ENCODE results near the gene TMEM140.
A peak's percentile ranks its signal among the peaks of the same experiment; 100 is the strongest.

TMEM140 gene

DNA sequence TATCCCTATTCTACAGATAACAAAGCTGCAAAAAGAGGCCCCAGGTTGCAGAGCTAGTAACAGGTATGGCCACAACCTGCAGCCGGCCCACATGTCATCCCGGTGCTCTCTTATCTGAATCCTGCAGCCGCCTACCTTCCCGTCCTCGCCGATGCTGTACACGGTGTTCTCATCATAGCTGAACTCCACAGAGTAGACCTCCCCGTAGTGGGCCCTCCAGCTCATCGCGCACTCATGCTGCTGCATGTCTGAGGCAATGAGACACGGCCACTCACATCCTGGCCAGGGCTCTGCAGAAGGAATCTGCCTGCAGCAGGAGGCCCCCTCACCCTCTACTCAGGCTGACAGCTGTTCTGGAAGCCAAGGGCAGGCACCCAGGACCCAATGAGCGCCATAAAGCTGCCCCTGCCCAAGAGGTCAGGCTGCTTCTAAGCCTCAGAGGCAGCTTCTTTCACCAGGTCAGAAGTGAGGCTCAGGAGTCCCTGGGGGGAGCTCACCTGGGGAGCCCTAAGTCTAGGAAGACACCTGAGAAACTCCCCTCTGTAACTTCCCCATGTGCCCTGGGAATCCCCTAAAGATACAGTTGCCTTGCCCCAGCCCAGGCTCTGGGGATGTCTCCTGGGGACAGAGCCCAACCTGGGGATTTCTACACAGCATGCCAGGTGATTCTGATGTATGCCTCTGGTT, 40.6 kb downstream of the TMEM140 start:
- no peak overlapping the region for H3K4me3 ChIP-seq (replicated peaks; ENCODE audit: low read depth, low read length)
- TF ChIP-seq, protein P1, sequence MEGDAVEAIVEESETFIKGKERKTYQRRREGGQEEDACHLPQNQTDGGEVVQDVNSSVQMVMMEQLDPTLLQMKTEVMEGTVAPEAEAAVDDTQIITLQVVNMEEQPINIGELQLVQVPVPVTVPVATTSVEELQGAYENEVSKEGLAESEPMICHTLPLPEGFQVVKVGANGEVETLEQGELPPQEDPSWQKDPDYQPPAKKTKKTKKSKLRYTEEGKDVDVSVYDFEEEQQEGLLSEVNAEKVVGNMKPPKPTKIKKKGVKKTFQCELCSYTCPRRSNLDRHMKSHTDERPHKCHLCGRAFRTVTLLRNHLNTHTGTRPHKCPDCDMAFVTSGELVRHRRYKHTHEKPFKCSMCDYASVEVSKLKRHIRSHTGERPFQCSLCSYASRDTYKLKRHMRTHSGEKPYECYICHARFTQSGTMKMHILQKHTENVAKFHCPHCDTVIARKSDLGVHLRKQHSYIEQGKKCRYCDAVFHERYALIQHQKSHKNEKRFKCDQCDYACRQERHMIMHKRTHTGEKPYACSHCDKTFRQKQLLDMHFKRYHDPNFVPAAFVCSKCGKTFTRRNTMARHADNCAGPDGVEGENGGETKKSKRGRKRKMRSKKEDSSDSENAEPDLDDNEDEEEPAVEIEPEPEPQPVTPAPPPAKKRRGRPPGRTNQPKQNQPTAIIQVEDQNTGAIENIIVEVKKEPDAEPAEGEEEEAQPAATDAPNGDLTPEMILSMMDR (IDR thresholded peaks at IDR 0.05; ENCODE audit: low read length, missing control alignments), result no peak
- no peak for DNase-seq (ENCODE audit: low read depth)

DNA sequence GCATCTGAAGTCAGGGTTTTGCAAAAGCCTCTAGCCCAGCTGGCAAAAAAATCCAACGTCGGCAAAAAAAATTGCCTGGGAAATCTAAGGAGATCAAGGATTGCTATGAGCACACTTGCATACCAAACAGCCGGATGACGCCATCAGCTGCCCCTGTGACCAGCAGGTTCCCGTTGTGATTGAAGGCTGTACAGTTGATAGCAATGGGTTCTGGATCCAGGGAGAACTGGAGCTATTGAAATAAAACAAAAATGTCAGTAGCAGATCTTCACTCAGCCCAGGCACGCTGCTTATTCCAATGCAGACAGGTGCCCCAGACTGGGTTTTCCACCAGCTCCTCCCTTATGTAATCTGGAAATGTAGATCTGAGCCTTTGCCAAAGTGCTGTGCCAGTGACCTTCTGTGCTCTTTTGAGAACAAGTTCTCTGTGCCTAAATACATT, 41.4 kb downstream of the TMEM140 start:
- H3K4me3 ChIP-seq (replicated peaks; ENCODE audit: low read depth, low read length), result no peak overlapping the region
- DNase-seq (ENCODE audit: low read depth), result no peak
- TF ChIP-seq, protein P1 (IDR thresholded peaks at IDR 0.05; ENCODE audit: low read length, missing control alignments), result no peak

DNA sequence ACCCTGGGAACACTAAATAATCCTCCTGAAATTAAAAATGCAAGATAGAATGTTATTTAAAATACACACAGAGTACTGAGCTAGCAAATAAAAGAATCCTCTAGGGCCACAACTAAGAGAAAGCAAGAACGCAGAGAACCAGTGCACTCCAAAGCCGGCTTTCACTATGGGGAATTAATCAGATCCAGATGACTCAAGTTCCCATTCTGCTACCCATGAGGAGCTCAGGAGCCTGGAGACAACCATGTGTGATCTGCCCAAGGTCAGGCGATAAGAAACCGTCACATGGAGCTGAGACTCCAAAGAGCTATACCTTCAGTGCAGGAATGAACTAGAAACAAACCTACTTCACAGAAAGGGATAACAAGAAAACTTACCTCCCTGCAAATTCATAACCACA, 42.1 kb downstream of the TMEM140 start:
- no peak for DNase-seq (ENCODE audit: low read depth)
- no peak overlapping the region for H3K4me3 ChIP-seq (replicated peaks; ENCODE audit: low read depth, low read length)
- TF ChIP-seq, protein P1 (IDR thresholded peaks at IDR 0.05; ENCODE audit: low read length, missing control alignments), result no peak

DNA sequence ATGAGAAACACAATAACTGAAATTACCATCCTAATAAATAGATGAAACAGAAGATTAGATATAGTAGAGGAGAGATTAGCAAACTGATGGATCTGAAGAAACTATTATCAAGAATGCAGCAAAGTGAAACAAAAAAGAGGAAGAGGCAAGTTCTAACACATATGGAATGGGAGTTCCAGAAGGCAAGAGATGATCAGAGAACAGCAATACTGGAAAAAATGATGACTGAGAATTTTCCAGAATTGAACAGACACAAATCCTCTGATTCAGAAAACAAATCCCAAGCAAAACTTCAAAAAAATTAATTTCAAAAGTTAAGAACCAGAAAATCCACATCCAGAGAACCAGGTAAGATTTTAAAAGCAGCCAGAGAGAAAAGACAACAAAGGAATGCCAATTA, 42.8 kb downstream of the TMEM140 start:
- TF ChIP-seq, protein P1 (IDR thresholded peaks at IDR 0.05; ENCODE audit: low read length, missing control alignments), result no peak
- DNase-seq (ENCODE audit: low read depth), result no peak
- no peak overlapping the region for H3K4me3 ChIP-seq (replicated peaks; ENCODE audit: low read depth, low read length)

DNA sequence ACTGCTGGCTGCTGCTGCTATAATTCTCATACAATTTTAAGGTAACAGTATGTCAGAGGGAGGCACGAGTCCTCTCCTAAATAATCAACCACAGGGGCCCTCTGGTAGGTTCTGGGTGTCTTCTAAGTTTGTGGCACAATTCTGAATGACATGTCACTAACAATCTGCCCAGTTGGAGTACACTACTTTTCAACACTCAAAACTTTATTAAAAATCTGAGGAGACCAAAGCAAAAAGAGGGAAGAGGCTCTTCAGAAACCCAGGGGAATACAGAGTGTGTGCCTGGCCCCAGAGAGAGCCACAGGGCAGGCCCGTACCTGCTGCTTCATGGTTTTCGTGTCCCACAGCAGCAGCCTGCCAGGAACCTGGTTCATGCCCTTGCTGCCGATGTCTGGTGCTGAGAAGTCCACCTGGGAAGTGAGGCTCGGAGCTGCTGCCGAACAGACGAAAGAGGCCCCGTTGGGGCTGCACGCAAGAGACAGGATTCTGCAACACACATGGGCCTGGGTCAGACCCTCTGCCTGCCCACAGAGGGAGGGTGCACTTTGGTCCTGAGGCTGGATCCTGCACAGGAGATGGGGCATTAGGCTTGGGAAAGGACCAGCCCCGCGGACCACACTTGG, 45.2 kb downstream of the TMEM140 start:
- H3K4me3 ChIP-seq (replicated peaks; ENCODE audit: low read depth, low read length), result no peak overlapping the region
- DNase-seq (ENCODE audit: low read depth), result no peak
- TF ChIP-seq, protein P1 (IDR thresholded peaks at IDR 0.05; ENCODE audit: low read length, missing control alignments), result no peak

DNA sequence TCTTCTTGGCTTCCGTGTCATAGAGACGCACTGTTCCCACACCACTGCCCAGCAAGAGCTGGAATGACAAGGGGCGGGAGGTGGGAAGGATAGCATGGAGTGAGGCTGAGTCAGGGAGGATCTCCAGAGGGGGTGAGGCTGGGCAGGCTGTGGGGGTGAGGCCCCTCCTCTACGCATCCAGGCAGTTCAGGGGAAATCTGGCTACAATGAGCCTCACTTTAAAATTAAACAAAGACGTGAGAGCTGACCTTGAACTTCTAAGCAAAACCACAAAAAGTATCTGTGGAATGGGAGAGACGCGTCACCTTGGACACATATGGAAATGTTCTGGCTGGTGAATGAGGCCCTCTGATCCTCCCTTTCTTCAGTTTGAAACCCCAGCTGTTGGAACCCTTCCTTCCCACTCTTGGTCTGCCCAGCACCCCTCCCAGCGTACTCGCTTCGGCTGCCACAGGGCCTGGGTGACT, 45.8 kb downstream of the TMEM140 start:
- no peak overlapping the region for H3K4me3 ChIP-seq (replicated peaks; ENCODE audit: low read depth, low read length)
- peak; percentile 49 for DNase-seq (ENCODE audit: low read depth)
- TF ChIP-seq, protein P1 (IDR thresholded peaks at IDR 0.05; ENCODE audit: low read length, missing control alignments), result no peak
